Nucleus accumbens (tissue), 56 donors: ENCODE results near the gene CTSF.
"Not testable (repeated sequence)": the region's sequence is repeated elsewhere in the genome, so short reads cannot be mapped to it uniquely, and the experiment has no call there.

ENCODE experiments used
- DNase-seq, 56 donors: peaks; one replicate each; lab custom pipeline; 2025; lab: John Stamatoyannopoulos, UW

The CTSF gene

DNA sequence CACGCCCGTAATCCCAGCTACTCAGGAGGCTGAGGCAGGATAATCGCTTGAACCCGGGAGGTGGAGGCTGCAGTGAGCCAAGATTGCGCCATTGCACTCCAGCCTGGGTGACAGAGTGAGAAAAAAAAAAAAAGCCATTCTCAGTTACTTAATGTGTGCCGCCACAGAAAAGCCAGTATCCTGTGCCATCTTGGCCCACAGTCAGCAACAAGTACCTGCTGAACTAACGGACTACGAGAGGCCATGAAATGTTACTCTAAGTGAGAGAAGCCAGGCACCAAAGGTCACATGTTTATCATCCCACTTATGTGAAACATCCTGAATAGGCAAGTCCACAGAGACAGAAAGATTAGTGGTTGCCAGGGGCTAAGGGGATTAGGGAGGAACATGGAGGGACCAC lies 27.8 kb downstream of the CTSF start:
- not testable (repeated sequence) for DNase-seq

DNA sequence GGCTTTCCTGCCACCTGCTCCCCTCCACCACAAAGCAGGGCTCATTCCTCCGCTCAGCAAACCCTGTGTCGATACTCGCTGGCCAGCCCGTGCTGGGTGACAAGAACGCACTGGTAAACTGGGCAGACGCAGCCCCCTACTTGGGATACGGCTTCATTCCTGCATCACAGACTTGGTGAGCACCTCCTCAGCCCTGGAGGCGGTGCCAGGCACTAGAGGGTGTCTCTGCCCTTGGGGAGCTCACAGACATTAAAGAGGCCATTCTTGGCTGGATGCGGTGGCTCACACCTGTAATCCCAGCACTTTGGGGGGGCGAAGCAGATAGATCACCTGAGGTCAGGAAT lies 28.6 kb downstream of the CTSF start:
- DNase-seq: no peak

DNA sequence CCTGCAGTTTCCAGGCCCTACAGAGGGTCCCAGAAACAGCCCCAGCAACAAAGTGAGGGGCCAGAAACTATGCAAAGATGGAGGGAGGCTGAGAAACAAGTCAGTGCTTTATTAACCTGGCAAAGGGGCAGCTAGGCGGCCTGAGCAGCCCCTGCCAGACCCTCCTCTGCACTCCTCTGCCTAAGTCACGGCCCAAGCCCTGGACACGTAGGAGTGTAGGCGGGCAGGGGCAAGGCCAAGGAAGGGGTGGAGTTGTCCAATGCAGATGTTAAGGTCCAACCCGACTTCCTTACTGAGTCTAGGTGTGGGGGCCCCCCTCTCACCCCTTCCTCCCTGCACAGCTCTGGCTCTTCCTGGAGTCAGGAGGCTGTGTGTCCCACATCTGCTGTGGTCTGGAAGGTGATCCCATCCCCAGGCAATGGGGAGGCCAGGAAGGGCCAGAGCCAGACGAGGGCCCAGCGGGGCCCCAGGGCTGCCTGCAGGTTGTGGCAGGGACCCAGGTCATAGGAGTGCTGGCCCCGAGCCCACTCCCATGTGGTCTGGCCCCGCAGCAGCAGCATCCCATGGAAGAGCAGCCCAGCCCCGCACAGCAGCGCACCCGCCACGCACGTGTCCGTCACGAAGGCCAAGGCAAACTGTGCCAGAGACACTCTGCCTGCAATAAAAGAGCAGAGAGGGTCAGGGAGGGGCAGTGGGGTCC lies 29.1 kb downstream of the CTSF start:
- DNase-seq: no peak

DNA sequence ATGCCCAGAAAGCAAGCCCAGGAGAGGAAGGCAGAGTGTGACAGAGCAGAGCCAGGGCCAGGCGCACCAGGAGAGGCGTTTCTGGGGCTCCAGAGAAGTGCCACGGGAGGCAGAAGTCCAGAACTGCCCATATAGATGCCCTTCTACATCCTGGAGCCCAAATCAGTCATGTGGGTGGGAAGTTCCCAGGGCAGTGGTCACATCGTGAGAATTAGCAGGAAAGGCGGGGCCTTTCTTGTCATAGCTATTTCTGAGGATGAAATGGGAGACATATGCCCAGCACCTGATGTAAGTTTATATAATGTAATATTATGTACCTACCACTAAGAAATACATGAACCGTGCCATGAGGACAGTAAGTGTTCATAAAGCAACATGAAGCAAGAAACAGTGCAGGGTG lies 35.6 kb downstream of the CTSF start:
- DNase-seq: no peak

DNA sequence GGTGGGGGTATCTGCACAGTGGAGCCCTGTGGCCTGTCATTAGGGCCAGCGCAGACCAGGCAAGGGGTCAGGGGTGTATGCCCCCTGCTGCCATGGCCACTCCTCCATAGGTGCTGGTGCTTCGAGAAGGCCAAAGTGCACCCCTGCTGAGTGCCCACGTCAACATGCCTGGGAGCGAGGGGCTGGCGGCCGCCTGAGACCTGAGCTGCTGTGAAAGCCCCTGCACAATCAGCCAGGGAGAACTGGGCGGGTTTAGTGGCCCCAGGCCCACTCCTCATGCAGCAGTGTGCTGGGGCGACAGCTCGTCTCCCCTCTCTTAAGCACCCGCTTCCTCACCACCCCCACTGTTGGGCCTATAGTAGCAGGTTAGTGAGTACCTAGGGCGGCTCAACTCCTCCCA lies 36.6 kb downstream of the CTSF start:
- DNase-seq: no peak

DNA sequence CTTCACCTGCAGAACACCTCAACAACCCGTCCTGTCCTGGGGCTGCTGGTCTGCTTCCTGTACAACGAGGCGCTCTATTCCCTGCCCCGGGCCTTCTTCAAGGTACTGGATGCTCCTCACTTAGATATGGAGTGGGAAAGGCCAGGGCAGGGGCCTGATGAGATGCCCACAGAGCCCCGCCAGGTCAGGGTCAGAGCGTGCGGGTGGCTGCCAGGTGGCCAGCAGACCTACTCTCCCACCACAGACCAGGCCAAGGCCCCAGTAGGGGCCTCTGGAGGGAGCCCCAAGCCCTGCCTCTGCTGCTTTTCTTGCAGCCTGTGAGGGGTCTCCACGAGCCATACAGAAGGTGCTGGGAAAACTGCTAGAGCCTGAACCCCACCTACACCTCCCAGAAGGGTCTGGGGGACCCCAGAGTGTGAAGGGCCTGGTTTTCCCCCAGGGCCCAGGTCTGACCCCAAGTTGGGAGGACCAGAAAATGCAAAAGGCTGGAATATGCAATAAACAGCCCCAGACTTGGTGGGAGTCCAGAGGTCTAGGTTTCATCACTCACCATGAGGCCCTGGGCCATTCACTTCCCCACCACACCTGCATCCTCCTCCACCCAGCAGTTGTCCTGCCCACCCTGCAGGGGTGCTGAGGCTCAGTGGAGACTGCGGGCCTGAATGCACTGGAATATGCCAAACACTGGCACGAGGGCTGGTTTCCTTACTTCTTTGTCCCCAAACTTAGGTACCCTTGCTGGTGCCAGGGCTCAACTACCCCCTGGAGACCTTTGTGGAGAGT lies 37.3 kb downstream of the CTSF start:
- DNase-seq: no peak

DNA sequence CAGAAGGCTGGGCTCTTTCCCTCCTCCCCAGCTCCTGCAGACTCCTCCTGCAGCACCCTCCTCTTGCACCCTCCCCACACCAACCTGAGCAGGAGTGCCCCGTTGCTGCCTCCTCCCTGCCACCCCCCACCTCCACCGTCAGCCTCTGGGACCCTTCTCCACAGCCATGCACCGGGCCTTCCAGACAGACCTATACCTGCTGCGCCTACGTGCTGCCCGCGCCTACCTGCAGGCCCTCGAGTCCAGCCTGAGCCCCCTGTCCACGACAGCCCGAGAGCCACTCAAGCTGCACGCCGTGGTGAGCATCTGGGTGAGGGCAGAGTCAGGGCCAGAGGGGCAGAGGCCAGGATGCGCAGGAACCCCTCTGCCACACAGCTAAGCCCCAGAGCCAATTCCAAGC lies 38.8 kb downstream of the CTSF start:
- no peak for DNase-seq

DNA sequence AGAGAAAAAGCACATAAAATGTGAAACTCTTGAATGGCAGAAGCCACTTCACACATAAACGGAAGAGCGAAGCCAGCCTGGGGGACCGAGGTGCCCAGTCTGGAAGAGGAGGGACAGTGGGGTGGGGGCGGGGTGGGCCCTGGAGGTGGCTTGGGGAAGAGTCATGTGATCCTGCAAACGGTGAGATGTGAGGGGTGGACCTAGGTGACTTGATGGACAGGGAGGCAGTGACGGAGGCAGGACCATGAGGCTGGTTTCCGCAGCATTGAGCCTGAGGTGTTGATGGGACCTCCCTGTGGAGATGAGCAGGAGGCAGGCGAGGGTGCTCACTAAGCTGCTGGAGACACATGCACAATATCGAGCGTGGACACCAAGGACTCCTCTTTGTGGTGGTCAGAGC lies 39.3 kb downstream of the CTSF start:
- DNase-seq: no peak

DNA sequence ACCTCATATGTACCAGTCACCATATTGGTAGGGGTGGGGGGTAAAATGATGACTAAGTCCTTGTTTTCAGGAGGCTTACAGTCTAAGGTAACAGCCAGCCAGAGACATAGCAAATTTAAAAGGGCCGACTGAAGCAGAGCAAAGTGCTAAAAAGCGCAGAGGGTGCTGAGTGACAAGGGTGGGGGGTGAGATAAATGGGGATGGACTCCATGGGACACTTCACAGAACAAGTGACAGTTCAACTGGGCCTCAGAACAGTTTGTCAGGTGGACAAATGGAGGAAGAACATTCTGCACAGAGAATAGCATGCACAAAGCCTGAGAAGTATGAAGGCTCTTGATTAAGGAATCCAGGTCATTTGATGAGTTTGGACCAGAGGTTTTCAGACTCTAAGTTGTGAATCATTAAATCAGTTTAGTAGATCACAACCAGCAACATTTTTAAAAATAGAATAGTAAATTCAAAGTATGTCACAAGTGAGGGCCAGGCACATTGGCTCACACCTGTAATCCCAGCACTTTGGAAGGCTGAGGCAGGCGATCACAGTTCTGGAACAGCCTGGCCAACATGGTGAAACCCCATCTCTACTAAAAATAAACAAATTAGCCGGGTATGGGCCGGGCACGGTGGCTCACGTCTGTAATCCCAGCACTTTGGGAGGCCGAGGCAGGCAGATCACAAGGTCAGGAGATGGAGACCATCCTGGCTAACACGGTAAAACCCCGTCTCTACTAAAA lies 43.9 kb downstream of the CTSF start:
- no peak for DNase-seq

DNA sequence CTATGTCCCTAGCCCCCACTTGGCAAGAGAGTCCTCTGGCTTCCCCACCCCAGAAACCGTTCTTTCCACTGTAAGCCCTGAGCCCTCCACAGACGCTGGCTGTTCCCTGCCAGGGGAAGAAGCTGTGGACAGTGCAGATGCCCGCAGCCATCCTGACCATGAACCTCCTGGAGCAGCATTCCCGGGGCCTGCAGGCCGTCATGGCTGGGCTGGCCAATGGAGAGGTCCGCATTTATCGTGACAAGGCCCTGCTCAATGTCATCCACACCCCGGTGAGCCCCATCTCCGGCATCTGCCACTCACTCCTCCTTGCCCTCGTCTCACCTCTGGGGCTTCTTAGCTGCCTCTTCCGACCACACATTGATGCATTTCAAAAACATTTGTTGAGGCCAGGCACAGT lies 44.8 kb downstream of the CTSF start:
- DNase-seq: no peak
